Ishikawa (cell line): ENCODE results near the gene OR4C13.
"Not testable (repeated sequence)": the region's sequence is repeated elsewhere in the genome, so short reads cannot be mapped to it uniquely, and the experiment has no call there.

Experiments used
- CREB1 ChIP-seq: IDR thresholded peaks from 2 replicates; pipeline ENCODE4 v1.6.1; 2012; ENCODE audit warnings: low read depth
- EGR1 ChIP-seq: IDR thresholded peaks from 2 replicates; pipeline ENCODE4 v1.6.1; 2012
- FOXM1 ChIP-seq: IDR thresholded peaks from 2 replicates; pipeline ENCODE4 v1.6.1; 2012; ENCODE audit warnings: low read depth, borderline replicate concordance
- MAX ChIP-seq: IDR thresholded peaks from 2 replicates; pipeline ENCODE4 v1.6.1; 2012
- NFIC ChIP-seq: IDR thresholded peaks from 2 replicates; pipeline ENCODE4 v1.6.1; 2012
- RAD21 ChIP-seq: IDR thresholded peaks from 2 replicates; pipeline ENCODE4 v1.6.1; 2012; ENCODE audit warnings: low read depth
- TAF1 ChIP-seq: IDR thresholded peaks from 2 replicates; pipeline ENCODE4 v1.6.1; 2012; ENCODE audit warnings: low read depth, mild to moderate bottlenecking
- YY1 ChIP-seq: IDR thresholded peaks from 2 replicates; pipeline ENCODE4 v1.6.1; 2012; ENCODE audit warnings: low read depth

OR4C13 gene

GRCh38 chr11:49952091-49952490, at the start of gene OR4C13:
Gene OR4C13 (plus strand): TSS chr11:49952391. CDS start chr11:49952423, 32 bp downstream.
- TF ChIP-seq RAD21 (no peak), EGR1 (no peak), CREB1 (no peak)

GRCh38 chr11:49982435-49982834, 30.2 kb downstream of the OR4C13 start, which contains the start of gene OR4C12:
Gene OR4C12 (minus strand): TSS chr11:49982535. CDS start chr11:49982501, 34 bp downstream.
- TF ChIP-seq EGR1, TAF1, CREB1: not testable (repeated sequence)

GRCh38 chr11:49995565-49995964, 43.4 kb downstream of the OR4C13 start:
- no peak for TF ChIP-seq FOXM1
- TF ChIP-seq MAX = peak; percentile 27; the same call in 1 of the 2 replicates
- no peak for TF ChIP-seq YY1
- TF ChIP-seq NFIC = peak; percentile 89
- peak; percentile 67 for TF ChIP-seq RAD21
